GM21529 (cell line): ENCODE data around the gene RNASEH2A.
"Not testable (repeated sequence)": the region's sequence is repeated elsewhere in the genome, so short reads cannot be mapped to it uniquely, and the experiment has no call there.

Experiments
- ATAC-seq: cut with Tn5 transposase; IDR thresholded peaks from one replicate; pipeline ENCODE4 v1.9.1; 2021; ENCODE audit not compliant: unreplicated experiment

The RNASEH2A gene

DNA sequence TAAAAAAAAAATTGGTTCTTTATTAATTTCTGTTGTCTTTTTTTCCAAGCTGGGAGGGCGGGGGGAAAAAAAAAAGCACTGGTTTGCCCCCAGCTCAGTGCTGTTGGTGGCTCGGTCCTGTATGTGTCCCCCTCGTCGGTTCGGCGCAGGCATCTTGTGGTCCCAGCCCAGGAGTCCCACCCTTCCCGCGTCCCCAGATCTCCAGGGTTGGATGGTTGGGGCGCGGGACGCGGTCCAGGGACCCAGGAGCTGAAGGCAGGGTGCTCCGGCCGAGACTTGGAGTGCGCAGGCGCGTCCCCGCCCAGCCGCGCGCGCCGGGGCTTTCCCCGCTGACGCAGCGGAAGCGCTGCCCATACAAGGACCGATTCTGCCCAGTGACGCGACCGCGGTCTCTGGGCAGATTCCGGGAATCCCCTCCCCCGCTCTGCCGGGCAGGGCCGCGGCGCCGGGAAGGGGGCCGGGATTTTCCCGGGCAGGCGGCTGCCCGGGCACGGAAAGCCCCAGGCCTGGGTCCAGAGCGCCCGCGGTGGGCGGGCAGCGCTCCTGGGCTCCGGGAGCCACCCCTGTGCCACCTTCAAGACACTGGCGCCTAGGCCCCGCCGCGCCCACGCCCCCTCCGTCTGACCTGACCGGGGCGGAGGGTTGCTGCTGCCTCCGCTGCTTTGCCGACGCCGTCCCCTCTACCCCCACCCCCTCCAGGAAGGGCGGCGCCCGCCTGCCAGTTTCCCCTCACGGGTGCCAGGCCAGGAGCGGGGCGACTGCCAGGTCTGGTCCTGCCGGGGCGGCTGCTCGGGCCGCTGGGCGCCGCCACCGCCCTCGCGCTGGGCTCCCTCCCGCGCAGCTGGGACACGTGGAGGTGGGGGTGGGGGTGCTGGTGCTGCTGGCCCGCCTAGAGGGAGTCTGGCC is 12.8 kb upstream of the RNASEH2A start:
- peak; percentile 21 for ATAC-seq

DNA sequence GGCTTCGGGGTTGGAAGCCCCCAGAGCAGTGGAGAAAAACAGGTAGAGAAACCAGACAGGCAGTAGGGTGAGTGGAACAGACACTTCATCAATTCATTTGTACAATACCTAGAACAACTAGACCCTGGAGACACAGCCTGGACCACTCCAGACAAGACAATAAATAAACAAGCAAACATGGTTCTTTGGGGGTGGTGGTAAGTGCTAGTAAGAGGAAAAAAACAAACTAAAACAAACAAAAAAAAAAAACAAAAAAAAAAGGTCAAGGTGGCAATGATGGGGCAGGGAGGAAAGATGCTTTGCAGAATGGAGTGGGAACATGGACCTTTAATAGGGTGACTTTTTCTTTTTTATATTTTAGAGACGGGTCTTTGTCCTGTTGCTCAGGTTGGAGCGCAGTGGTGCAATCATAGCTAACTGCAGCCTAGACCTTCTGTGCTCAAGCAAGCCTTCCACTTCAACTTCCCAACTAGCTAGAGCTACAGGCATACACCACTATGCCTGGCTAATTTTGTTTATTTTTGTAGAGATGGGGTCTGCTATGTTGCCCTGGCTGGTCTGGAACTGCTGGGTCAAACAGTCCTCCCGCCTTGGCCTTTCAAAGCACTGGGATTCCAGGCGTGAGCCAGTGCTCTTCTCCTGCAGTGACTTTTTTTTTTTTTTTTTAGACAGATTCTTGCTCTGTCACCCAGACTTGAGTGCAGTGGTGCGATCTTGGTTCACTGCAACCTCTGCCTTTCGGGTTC is 12.0 kb upstream of the RNASEH2A start:
- ATAC-seq: no peak

DNA sequence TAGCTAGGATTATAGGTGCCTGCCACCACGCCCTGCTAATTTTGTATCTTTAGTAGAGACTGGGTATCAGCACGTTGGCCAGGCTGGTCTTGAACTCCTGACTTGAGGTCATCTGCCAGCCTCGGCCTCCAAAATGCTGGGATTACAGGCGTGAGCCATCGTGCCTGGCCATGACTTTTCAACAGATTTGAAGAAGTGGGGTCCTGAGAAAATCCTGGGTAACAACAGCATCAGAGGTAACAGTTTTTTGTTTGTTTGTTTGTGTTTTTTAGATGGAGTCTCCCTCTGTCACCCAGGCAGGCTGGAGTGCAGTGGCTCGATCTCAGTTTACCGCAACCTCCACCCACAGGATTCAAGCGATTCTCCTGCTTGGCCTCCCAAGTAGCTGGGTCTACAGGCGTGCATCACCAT is 11.4 kb upstream of the RNASEH2A start:
- ATAC-seq: no peak

DNA sequence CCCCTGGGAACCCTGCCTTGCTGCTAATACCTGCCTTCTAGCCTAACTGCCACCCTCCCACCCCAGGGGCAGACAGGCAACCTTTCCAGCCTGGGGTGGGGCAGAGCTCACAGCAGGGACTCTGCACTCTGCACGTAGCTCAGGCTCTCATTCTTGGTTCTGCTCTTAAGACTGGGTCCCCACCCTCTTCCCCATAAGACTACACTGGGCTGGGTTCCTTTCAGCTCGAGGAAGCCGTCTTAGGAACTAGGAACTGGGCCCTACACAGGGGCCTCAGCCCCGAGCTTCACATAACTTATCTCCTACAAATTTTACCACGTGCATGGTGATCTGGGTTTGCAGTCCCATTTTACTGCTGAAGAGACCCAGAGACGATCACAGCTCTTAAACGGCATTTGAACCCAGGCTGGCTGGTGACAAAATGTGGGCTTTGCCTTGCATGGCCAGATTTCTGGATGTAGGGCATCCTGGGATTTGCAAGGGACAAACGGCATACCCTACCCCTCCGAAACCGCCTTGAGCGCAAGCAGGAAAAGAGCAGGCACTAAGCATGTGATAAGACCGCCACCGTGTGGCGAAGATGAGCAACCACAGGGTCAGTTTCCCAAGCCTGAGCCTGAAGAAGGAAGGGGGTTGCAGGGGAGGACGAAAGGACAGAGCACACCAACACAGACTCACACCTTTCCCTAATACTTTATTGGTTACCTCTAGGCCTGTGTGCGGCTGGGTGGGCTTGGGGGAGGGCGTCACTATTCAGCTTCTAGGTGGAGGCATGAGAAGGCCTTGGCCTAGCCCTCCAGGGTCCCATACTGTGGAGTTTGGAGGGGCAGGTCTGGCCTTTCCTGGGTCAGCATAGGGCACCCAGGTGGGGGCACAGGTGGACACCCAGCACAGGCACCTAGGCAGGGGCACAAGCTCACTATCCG is 10.0 kb upstream of the RNASEH2A start:
- no peak for ATAC-seq

DNA sequence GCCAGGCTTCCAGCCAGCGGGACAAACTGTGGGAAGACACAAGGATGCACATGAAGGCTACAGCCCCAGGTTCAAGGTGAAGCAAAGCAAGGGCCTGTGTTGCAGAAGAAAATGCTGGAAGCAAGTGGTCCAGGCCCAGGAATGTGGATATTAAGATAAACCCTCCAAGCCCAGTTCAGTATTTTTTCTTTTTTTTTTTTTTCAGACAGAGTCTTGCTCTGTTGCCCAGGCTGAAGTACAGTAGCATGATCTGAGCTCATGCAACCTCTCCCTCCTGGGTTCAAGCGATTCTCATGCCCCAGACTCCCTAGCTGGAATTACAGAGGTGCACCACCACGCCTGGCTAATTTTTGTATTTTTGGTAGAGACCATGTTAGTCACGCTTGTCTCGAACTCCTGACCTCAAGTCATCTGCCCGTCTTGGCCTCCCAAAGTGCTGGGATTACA is 9.2 kb upstream of the RNASEH2A start:
- no peak for ATAC-seq

DNA sequence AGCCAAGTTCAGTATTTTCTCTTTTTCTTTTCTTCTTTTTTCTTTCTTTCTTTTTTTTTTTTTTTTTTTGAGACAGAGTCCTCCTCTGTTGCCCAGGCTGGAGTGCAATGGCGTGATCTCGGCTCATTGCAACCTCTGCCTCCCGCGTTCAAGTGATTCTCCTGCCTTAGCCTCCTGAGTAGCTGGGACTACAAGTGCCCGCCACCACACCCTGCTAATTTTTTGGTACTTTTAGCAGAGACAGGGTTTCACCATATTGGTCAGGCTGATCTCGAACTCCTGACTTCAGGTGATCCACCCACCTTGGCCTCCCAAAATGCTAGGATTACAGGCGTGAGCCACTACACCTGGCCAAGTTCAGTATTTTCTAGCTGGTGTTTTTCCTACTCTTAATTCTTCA is 8.8 kb upstream of the RNASEH2A start:
- ATAC-seq: not testable (repeated sequence)

DNA sequence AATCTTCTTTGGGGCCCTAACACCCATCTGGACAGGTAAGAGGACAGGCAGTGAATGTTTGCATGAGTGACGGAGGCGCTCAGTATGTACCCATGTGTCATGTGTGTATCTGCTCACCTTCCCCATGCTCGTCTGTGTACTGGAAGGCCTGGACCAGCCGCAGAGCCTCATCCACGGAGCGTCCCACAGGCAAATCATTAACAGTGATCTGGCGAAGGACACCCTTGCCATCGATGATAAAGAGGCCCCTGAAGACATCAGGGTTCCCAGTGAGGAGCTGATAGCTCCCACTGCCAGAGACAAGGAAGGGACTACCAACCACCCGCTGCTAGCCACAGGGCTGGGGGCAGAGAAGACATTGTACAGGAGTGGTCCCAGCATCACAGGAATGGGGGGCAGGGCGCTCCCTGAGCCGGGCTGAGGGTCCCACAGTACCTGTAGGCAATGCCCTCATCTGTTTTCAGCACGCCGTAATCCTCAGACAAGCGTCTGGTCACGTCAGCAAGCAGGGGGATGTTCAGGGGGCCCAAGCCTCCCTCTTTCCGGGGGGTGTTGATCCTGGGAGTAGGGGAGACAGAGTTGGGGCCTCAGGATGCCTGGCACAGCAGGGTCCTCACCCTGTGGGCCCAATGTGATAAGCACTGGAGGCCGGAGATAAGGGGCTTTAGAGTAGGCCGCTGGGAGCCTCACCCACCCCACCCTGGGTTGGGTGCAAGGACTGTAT is 6.5 kb upstream of the RNASEH2A start:
- ATAC-seq: no peak

DNA sequence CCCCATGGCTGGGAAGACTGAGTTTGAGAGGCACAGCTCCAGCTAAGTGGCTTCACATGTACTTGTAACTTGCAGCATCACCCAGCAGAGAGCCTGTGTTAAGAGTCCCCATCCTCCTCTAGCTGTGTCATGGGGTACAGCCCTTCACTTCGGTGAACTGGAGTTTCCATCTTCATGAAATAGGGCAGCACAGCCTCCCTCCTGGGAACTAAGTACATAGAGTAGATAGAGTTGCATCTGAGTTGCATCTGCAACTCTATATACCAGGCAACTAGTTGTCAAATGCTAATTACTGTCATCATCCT is 6.0 kb upstream of the RNASEH2A start:
- no peak for ATAC-seq

DNA sequence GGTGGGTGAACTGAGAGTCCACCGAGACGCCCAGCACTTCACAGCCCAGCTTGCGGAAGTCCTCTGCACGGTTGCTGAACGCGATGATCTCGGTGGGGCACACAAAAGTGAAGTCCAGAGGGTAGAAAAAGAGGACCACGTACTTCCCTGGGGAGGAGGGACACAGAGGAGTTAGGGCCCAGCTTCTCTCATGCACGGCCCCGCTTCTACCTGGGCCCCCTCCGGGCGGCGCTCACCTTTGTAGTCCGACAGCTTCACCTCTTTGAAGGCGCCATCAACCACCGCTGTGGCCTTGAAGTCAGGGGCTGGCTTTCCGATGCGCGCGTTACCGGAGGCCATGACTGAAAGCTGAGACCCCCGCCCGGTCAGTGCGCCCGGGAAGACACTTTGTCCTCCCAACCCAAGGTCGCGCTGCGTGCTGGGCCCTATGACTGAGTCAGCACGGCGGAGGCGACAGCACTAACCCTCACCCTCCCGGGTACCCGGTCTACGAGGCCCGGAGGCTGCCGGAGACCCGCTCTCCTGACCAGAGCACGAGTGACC is 5.4 kb upstream of the RNASEH2A start:
- no peak for ATAC-seq

DNA sequence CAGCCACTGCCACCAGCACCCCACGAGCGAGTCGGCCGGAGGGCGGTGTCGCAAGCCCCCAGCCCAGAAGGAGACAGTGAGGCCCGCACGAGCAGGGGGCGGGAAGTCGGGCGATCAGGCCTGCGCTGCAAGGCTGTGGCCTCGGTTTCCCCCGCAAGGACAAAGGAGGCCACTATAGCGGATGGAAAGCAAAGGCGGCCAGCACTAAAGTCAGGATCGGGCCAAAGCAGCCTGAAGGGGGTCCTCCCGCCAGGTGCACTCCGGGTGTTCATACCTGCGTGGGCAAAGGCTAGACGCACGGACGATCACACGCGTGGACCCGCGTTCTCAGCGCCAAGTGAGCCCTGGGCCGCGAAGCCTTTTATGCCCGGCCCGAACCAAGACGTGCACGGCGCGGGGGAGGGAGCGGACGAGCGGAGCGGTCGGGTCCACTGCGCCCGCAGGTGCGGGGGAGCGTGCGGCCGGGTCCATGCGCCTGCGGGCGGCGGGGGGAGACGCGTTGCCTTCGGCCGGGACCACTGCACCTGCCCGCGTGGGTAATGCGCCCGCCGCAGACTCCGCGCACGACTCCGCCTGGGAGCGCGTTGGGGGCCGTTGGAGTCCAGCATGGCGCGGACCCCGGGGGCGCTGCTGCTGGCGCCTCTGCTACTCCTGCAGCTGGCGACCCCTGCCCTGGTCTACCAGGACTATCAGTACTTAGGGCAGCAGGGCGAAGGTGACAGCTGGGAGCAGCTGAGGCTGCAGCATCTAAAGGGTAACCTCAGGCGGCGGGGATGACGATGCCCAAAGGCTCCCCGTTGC is 4.7 kb upstream of the RNASEH2A start, which contains the start of the genes PRDX2 and THSD8:
PRDX2 (minus strand) TSS at position 335 of the 801 bp plus-strand sequence. CDS start 539 bp downstream, outside the sequence.
THSD8 (plus strand) TSS at position 604 of the 801 bp plus-strand sequence; CDS start at position 607, 3 bp downstream.
- ATAC-seq: no peak

DNA sequence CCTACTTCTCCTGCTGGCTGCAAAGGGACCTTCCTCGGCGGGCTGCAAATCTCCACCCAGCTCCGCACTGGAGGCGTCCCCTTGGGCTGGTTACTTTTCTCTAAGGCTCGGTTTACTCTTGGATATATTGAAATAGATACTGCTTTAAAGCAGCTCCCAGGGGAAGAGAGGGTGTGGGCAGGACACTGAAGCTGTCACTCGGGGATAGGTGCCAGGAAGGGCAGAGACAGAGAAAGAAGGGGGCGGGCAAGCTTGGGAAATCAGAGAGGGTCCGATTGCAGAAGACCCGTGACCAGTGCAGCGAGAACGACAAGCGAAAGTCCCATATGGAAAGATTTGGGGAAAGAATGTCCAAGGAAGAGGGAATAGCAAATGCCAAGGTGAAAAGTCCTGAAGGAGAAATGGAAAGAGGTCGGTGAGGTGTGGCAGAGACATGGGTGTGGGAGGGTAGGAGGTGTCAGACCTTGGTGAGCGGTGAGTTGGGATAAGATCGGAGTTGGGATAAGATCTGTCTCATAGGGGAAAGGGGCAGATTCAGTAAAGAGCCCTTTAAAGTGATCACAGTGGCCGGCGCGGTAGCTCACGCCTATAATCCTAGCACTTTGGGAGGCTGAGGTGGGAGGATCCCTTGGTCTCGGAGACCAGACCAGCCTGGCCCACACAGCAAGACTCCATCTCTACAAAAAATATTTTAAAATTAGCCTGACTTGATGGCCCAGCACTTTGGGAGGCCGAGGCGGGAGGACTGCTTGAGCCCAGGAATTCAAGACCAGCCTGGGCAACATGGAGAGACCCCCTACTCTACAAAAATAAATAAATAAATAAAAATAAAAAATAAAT is 3.9 kb upstream of the RNASEH2A start:
- ATAC-seq: no peak

DNA sequence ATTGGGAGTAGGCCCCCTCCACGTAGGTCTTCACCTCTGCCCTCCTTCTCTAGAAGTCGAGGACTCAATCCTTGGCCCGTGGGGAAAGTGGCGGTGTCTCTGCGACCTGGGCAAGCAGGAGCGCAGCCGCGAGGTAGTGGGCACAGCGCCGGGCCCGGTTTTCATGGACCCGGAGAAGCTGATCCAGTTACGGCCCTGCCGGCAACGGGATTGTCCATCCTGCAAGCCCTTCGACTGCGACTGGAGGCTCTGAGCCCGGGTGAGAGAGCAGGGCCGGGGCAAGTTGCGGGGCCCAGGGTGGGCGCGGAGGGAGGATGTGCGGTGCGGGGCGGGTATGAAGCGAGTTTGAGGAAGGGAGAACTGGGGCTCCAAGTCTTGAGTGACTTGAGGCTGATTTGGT is 2.3 kb upstream of the RNASEH2A start:
- ATAC-seq: no peak

DNA sequence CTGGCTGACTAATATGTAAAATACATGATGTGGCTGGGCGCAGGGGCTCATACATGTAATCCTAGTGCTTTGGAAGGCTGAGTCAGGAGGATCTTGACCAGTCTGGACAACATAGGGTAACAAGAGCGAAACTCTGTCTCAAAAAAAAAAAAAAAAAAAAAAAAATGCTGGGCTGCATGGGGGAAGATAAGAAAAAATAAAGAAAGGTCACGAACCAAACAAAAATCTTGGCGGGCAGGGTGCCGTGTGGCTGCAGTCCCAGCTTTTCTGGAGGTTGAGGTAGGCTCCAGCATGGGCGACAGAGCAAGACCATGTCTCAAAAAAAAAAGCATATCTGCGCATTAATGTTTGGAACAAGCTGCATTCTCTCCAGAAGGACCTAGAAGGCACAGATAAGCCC is 8.7 kb downstream of the RNASEH2A start:
- ATAC-seq: no peak

DNA sequence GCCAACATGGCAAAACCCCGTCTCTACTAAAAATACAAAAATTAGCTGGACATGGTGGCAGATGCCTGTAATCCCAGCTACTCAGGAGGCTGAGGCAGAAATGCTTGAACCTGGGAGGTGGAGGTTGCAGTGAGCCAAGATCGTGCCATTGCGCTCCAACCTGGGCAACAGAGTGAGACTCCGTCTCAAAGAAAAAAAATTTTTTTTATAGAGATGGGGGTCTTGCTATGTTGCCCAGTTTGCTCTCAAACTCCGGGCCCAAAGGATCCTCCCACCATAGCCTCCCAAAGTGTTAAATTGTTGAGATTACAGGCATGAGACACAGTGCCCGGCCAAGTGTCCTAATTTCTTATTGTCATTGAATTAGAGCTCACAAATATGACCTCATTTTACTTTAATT is 10.8 kb downstream of the RNASEH2A start:
- not testable (repeated sequence) for ATAC-seq

DNA sequence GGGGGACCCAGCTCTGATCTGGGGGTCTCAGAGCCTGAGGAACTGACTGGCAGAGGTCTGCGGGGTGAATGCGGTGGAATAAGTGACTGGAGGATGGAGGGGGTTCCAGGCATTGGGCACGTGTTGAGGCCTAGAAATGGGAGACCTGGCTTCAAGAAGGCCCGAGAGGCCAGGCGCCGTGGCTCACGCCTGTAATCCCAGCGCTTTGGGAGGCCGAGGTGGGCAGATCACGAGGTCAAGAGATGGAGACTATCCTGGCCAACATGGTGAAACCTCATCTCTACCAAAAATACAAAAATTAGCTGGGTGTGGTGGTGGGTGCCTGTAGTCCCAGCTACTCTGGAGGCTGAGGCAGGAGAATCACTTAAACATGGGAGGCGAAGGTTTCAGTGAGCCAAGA is 11.4 kb downstream of the RNASEH2A start:
- ATAC-seq: not testable (repeated sequence)

DNA sequence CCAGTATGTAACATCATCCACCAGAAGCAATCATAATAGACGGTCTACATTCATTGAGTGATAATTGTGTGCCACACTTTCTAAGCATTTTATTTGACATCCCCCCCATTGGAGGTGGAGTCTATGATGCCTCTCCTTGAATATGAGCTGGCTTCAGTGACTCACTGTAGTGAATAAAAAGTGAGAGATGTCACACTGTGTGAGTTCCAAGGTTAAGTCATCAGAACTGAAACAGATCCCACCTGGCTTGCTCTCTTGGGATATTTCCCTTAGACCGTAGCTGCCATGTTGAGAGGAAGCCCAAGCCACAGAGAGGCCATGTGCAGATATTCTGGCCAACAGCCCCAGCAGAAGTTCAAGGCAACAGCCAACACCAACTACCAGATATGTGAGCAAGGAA is 15.4 kb downstream of the RNASEH2A start:
- no peak for ATAC-seq

DNA sequence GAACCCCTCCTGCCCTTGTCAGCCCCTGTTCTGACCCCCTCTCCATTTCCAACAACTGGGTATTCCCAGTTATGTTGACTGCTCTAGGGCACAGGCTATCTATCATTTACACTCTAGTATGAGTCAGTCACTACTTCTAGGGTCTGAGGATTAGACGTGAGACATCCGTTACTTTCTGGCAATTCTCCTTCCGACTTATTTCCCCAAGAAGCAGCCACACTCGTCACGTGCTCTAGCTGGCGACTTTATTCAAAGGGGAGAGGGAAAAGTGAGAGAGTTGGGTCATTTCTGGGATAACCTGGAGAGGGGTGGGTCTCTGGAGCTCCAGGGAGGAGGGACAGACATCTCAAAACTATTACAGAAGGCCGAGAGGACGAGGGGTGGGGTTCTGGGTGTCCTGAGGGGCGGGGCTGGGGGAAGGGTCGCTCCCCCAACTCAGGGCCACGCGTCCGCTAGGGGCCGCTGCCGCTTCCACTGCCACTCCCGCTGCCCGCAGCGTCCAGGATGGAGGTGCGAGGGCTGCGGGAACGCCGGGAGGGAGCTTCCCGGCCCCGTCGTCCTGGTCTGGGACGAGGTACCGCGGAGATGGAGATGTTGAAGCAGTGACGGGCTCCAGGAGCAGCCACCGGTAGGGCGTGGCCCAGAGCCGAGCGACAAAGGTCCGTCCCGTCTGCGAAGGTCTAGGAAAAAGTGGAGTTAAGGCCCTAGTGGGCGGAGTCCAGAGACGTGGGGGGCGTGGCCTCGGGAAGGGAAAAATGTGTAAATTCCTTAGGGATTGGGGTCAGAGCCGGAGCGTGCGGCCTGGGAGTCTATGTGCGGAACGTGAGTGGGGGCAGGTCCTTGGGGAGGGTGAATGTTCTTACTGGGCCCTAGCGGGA is 19.1 kb downstream of the RNASEH2A start:
- ATAC-seq: no peak
